ENCODE measurements around the gene PRDX4.

DNA sequence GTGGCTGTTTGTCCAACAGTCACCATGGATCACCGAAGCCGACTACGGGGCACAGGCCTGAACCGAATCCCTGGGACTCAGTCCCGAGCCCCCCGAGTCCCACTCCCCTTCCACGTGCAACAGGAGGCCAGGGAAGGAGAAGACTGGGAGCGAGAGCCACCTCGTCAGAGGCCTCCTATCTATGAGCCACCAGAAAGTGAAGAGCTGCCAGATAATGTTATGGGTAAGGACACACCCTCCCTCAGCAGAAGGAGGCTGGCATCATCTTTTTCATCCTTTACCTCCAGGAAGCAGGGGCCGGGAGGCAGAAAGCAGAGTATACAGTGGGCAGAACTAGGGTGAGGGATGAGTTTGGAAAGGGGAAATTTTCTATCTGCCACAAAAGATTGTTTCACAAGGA lies 2.8 kb upstream of the PRDX4 start:
- TF ChIP-seq EZH2 (IDR thresholded peaks at IDR 0.05; ENCODE audit: low read length) = no peak
- TF ChIP-seq, protein P1, sequence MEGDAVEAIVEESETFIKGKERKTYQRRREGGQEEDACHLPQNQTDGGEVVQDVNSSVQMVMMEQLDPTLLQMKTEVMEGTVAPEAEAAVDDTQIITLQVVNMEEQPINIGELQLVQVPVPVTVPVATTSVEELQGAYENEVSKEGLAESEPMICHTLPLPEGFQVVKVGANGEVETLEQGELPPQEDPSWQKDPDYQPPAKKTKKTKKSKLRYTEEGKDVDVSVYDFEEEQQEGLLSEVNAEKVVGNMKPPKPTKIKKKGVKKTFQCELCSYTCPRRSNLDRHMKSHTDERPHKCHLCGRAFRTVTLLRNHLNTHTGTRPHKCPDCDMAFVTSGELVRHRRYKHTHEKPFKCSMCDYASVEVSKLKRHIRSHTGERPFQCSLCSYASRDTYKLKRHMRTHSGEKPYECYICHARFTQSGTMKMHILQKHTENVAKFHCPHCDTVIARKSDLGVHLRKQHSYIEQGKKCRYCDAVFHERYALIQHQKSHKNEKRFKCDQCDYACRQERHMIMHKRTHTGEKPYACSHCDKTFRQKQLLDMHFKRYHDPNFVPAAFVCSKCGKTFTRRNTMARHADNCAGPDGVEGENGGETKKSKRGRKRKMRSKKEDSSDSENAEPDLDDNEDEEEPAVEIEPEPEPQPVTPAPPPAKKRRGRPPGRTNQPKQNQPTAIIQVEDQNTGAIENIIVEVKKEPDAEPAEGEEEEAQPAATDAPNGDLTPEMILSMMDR (optimal IDR thresholded peaks at IDR 0.05 in 1 of 3, IDR thresholded peaks at IDR 0.05 in 1 of 3, conservative IDR thresholded peaks at IDR 0.05 in 1 of 3; ENCODE audit: extremely low read depth in 1 of 3, insufficient read depth in 2 of 3, low read length in 3 of 3) = no peak

Data from keratinocyte (primary cell).